PC-9 (cell line): ENCODE results near the gene SEPTIN14. TPM values are rescaled to one million over a fixed set of nuclear protein-coding genes. Genes with fewer than 3 reads are reported as not detected.
"Not testable (repeated sequence)": the region's sequence is repeated elsewhere in the genome, so short reads cannot be mapped to it uniquely, and the experiment has no call there.

Source experiments
- BruUV-seq: library from RNA; stranded (reverse); fragments of 400-500 nt; replicated peaks from 2 replicates; lab custom pipeline; 2021; lab: Mats Ljungman, UMichigan
- CTCF ChIA-PET: fragments of 300-600 bp; sonication (Branson Sonifier 250); formaldehyde crosslinking; loops from one replicate; lab custom pipeline; 2022; ENCODE audit warnings: antibody characterized with exemption; lab: Charles Lee
- POLR2A ChIA-PET: fragments of 300-600 bp; sonication (Branson Sonifier 250); formaldehyde crosslinking; loops from one replicate; lab custom pipeline; 2022; ENCODE audit warnings: antibody characterized with exemption; ENCODE audit not compliant: unreplicated experiment; lab: Charles Lee
- DNase-seq, 2 experiments: peaks; one replicate each; pipeline versions ENCODE4 v3.0.0 to v3.0.0-alpha.2; 2015 to 2022; ENCODE audit warnings: mixed read lengths in 1 of 2
- H2AFZ ChIP-seq: fragments of 200-600 bp; sonication (generic); 2 replicates; pipeline ENCODE4 v1.8.1; 2017; ENCODE audit warnings: antibody characterized with exemption
- H3F3A ChIP-seq: fragments of 200-600 bp; sonication (generic); 2 replicates; pipeline ENCODE4 v1.8.1; 2017; ENCODE audit warnings: antibody characterized with exemption, mild to moderate bottlenecking, low read depth; ENCODE audit not compliant: insufficient read depth
- H3K27ac ChIP-seq: fragments of 200-600 bp; sonication (generic); 2 replicates; pipeline ENCODE4 v1.6.1; 2016; ENCODE audit warnings: mixed run types
- H3K27me3 ChIP-seq: fragments of 200-600 bp; sonication (generic); 2 replicates; pipeline ENCODE4 v1.6.1; 2016; ENCODE audit warnings: low read depth, mixed run types; ENCODE audit not compliant: insufficient read depth
- H3K36me3 ChIP-seq: fragments of 200-600 bp; sonication (generic); 2 replicates; pipeline ENCODE4 v1.6.1; 2016; ENCODE audit warnings: low read depth, mixed run types
- H3K4me1 ChIP-seq: fragments of 200-600 bp; sonication (generic); replicated peaks from 2 replicates; pipeline ENCODE4 v1.6.1; 2016; ENCODE audit warnings: mixed run types; ENCODE audit not compliant: insufficient read depth
- H3K4me2 ChIP-seq: fragments of 200-600 bp; sonication (generic); 2 replicates; pipeline ENCODE4 v1.6.1; 2017; ENCODE audit warnings: mixed run types
- H3K4me3 ChIP-seq: fragments of 200-600 bp; sonication (generic); 2 replicates; pipeline ENCODE4 v1.6.1; 2016; ENCODE audit warnings: mixed run types
- H3K79me2 ChIP-seq: fragments of 200-600 bp; sonication (generic); 2 replicates; pipeline ENCODE4 v1.6.1; 2017; ENCODE audit warnings: low read depth, mixed run types
- H3K9me2 ChIP-seq: fragments of 200-600 bp; sonication (generic); 2 replicates; pipeline ENCODE4 v1.8.1; 2017; ENCODE audit warnings: mild to moderate bottlenecking; ENCODE audit not compliant: insufficient read depth
- H3K9me3 ChIP-seq: fragments of 200-600 bp; sonication (generic); 2 replicates; pipeline ENCODE4 v1.8.1; 2016; ENCODE audit warnings: low read depth; ENCODE audit not compliant: insufficient read depth
- H4K20me1 ChIP-seq: fragments of 200-600 bp; sonication (generic); 2 replicates; pipeline ENCODE4 v1.8.1; 2017; ENCODE audit not compliant: insufficient read depth
- EZH2 ChIP-seq: fragments of 200-600 bp; sonication (generic); IDR thresholded peaks from 2 replicates; pipeline ENCODE4 v1.8.0; 2017; ENCODE audit warnings: antibody characterized with exemption, low read depth
- intact Hi-C: fragments of 100-400 bp; cut with micrococcal nuclease; formaldehyde crosslinking; loops from one replicate; pipeline ENCODE4 v1.10.0; 2022; ENCODE audit not compliant: unreplicated experiment
- total RNA-seq: library from RNA; stranded (reverse); gene quantifications from 2 replicates; pipeline ENCODE4 v1.2.3, GENCODE V29; 2021
- TF ChIP-seq, protein P1 (sequence below): fragments of 200-600 bp; sonication (generic); conservative IDR thresholded peaks from 2 replicates; pipeline ENCODE4 v1.6.1; 2017; ENCODE audit warnings: mixed run types, antibody characterized with exemption, mild to moderate bottlenecking, moderate library complexity

The SEPTIN14 gene
- total RNA-seq, 1 experiment from 2014 or later = not detected

DNA sequence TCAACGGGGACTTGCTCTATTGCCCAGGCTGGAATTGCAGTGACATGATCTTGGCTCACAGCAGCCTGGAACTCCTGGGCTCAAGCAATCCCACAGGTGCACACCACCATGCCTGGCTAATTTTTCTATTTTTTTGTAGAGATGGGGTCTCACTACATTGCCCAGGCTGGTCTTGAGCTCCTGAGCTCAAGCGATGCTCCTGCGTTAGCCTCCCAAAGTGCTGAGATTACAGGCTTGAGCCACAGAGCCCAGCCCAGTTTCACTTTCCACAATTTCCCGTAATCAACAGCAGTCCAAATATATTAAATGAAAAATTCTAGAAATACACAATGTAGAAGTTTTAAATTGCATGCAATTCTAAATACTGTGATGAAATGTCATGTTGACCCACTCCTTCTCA is 24.0 kb downstream of the SEPTIN14 start:
- no peaks in the 10 kb centered on the region for H3F3A ChIP-seq
- H2AFZ ChIP-seq = no peak overlapping the region; the same call in 1 of the 2 replicates
- H3K4me2 ChIP-seq = peak overlapping the region; percentile 21; the same call in 1 of the 2 replicates
- H3K4me3 ChIP-seq = no peak overlapping the region
- H3K9me3 ChIP-seq = no peaks in the 10 kb centered on the region
- CTCF ChIA-PET = no interaction called here
- TF ChIP-seq EZH2 = no peak
- TF ChIP-seq, protein P1, sequence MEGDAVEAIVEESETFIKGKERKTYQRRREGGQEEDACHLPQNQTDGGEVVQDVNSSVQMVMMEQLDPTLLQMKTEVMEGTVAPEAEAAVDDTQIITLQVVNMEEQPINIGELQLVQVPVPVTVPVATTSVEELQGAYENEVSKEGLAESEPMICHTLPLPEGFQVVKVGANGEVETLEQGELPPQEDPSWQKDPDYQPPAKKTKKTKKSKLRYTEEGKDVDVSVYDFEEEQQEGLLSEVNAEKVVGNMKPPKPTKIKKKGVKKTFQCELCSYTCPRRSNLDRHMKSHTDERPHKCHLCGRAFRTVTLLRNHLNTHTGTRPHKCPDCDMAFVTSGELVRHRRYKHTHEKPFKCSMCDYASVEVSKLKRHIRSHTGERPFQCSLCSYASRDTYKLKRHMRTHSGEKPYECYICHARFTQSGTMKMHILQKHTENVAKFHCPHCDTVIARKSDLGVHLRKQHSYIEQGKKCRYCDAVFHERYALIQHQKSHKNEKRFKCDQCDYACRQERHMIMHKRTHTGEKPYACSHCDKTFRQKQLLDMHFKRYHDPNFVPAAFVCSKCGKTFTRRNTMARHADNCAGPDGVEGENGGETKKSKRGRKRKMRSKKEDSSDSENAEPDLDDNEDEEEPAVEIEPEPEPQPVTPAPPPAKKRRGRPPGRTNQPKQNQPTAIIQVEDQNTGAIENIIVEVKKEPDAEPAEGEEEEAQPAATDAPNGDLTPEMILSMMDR = no peak
- H3K27me3 ChIP-seq = no peaks in the 10 kb centered on the region
- no peaks in the 10 kb centered on the region for H3K36me3 ChIP-seq
- H3K27ac ChIP-seq = no peak overlapping the region
- H3K4me1 ChIP-seq = no peaks in the 10 kb centered on the region
- no peaks in the 10 kb centered on the region for H4K20me1 ChIP-seq
- H3K79me2 ChIP-seq = no peaks in the 10 kb centered on the region
- DNase-seq = no peak
- H3K9me2 ChIP-seq = no peaks in the 10 kb centered on the region
- intact Hi-C loops = no loop called here
- no TSS peak for BruUV-seq
- POLR2A ChIA-PET = interaction anchor here (0.7 kb wide), 1 partner anchor 33 kb away, joined by 3 read pairs; no protein-coding TSS in a partner anchor

DNA sequence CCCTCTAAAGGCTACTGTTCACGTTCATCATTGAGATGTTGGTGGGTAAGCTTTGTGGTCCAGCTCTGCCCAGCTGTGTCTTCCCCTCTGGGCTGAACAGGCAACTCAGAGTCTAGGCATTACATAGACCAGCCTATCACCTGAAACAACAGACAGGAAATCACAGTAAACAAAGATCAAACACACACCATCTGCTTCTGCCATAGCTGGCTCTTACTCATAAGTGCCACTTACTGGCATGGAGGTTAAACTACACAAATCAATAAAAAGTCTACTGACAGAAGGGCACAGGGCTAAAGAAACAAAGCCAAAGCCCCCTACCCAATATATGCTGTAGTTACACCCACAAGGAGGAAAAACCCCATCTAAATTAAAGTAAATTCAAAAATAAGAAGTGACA is 35.0 kb downstream of the SEPTIN14 start:
- Histone ChIP-seq H3K4me3 (no peak overlapping the region), H3K4me2 (no peak overlapping the region), H3K9me3 (peaks cover 22% of the 10 kb centered on the region), H3K9me2 (0 out of 2 replicates have a peak, but pooled peaks cover 4% of the 10 kb centered on the region), H3K79me2 (no peaks in the 10 kb centered on the region), H3K27ac (no peak overlapping the region), H3K4me1 (no peaks in the 10 kb centered on the region), H3K36me3 (no peaks in the 10 kb centered on the region), H2AFZ (peak overlapping the region; percentile 34; the same call in 1 of the 2 replicates), H4K20me1 (no peaks in the 10 kb centered on the region), H3F3A (no peaks in the 10 kb centered on the region), H3K27me3 (no peaks in the 10 kb centered on the region)
- peak in 1 of 2 experiments; percentile 35 for DNase-seq
- TF ChIP-seq EZH2 = no peak
- TF ChIP-seq, protein P1 = no peak
- ChIA-PET POLR2A (no interaction called here), CTCF (no interaction called here)
- BruUV-seq = no TSS peak
- intact Hi-C loops = no loop called here

DNA sequence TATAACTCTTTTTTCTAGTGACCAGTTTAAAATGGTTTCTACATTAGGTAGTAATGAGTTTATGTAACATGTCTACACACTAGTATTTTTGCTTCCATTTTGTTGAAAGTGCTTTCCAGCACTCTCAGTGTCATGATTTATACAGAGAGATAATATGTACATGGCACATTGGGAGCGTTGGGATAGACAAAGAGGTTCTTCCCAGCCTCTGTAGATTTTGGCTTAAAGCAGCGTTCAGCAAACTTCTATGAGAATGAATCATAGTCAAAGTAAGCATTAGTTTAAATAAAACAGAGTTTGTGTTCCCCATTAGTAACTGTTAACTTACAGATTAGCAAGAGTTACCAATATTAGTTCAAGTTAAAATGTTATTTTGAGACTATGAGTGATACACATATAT is 43.9 kb downstream of the SEPTIN14 start:
- no peaks in the 10 kb centered on the region for H3F3A ChIP-seq
- CTCF ChIA-PET = no interaction called here
- no peaks in the 10 kb centered on the region for H3K79me2 ChIP-seq
- peaks cover 8% of the 10 kb centered on the region; the same call in 1 of the 2 replicates for H3K9me3 ChIP-seq
- H3K9me2 ChIP-seq = no peaks in the 10 kb centered on the region
- intact Hi-C loops = no loop called here
- POLR2A ChIA-PET = no interaction called here
- H3K27me3 ChIP-seq = peaks cover 5% of the 10 kb centered on the region; the same call in 1 of the 2 replicates
- no peak for DNase-seq
- TF ChIP-seq EZH2 = no peak
- TF ChIP-seq, protein P1 = no peak
- no TSS peak for BruUV-seq
- no peak overlapping the region for H3K4me2 ChIP-seq
- no peak overlapping the region for H3K4me3 ChIP-seq
- no peak overlapping the region for H2AFZ ChIP-seq
- no peaks in the 10 kb centered on the region for H4K20me1 ChIP-seq
- H3K36me3 ChIP-seq = no peaks in the 10 kb centered on the region
- no peaks in the 10 kb centered on the region for H3K4me1 ChIP-seq
- H3K27ac ChIP-seq = no peak overlapping the region

DNA sequence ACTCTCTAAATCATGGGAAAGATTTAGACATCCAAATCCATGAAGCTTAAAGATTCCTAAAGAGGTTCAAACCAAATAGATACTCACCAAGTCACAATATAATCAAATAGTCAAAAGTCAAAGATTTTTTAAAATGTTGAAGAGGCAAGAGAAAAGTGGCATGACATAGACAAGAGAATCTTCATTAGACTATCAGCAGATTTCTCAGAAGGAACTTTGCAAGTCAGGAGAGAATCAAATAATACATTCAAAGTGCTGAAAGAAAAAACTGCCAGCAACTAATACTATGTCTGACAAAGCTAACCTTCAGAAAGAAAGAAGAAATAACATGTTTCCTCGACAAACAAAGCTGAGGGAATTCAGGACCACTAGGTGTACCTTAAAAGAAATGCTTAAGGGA is 65.3 kb downstream of the SEPTIN14 start:
- Histone ChIP-seq H3F3A (peaks cover 15% of the 10 kb centered on the region), H3K4me1 (peaks cover 13% of the 10 kb centered on the region), H3K9me3 (peaks cover 34% of the 10 kb centered on the region)
- BruUV-seq, CTCF ChIA-PET, H4K20me1 ChIP-seq, H3K9me2 ChIP-seq, H3K27ac ChIP-seq, H2AFZ ChIP-seq, DNase-seq, intact Hi-C loops, H3K36me3 ChIP-seq, H3K4me2 ChIP-seq, H3K4me3 ChIP-seq, H3K79me2 ChIP-seq, POLR2A ChIA-PET, H3K27me3 ChIP-seq: not testable (repeated sequence)
